HG03521 (cell line): Measurements from ENCODE around the gene TTLL11.
"Not testable (repeated sequence)": the region's sequence is repeated elsewhere in the genome, so short reads cannot be mapped to it uniquely, and the experiment has no call there.

Source experiments
- ATAC-seq: cut with Tn5 transposase; IDR thresholded peaks from one replicate; pipeline ENCODE4 v1.9.1; 2021; ENCODE audit warnings: mild to moderate bottlenecking, moderate library complexity; ENCODE audit not compliant: unreplicated experiment

TTLL11 gene

DNA sequence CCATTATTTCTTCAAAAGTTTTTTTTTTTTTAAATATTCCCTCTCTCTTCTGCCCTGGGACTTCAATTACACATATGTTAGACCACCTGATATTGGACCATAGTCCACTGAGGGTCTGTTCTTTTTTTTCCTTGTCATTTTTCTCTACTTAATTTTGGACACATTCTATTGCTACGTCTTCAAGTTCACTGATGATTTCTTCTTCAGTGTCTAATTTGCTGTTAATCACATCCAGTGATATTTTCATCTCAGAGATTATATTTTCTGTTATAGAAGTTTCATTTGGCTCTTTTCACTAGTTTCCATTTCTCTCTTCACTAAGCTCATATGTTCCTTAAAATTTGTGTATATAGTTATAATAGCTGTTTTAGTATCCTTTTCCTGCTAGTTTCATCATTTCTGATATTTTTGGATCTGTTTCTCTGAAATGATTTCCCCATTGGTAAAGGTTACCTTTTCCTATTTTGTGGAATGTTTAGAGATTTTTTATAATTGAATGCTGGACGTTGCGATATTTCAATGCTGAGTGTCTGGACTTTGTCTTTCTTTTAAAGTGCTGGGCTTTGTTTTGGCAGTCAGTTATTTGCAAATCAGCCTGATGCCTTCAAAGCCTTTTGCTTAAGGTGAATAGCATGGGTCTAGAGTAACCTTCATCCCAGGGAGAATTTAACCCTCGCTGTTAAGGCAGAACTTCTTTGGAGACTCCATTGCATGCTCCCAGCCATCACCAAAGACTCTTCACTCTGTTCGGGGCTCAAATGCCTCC is 111.8 kb downstream of the TTLL11 start:
- no peak for ATAC-seq

DNA sequence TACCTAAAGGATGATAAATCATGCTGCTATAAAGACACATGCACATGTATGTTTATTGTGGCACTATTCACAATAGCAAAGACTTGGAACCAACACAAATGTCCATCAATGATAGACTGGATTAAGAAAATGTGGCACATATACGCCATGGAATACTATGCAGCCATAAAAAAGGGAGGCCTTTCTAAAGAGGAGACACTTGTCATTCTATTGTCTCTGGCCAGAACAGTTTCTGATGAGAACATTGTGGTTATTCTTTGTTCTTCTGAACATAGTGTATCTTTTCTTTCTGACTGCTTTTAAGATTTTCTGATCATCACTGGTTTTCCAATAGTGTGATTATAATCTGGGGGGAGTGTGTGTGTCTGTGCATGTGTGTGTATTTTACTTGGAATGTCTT is 112.4 kb downstream of the TTLL11 start:
- not testable (repeated sequence) for ATAC-seq

DNA sequence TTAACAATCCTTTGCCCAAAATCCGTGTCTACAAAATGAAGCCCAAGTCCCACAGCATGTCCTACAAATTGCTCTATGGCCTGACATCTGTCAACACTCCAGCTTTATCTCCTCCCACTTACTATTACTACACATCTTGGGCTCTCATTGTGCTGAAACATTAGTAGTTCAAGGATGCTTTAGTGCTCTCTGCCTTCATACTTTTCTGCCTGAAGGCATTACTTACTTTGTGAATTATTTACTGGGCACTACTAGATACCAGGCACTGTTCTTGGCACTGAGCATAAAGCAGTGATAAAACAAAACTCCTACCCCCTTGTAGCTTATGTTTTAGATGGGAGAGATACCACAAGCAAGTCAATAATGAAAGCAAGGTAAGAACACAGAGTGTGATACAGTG is 113.4 kb downstream of the TTLL11 start:
- ATAC-seq = no peak

DNA sequence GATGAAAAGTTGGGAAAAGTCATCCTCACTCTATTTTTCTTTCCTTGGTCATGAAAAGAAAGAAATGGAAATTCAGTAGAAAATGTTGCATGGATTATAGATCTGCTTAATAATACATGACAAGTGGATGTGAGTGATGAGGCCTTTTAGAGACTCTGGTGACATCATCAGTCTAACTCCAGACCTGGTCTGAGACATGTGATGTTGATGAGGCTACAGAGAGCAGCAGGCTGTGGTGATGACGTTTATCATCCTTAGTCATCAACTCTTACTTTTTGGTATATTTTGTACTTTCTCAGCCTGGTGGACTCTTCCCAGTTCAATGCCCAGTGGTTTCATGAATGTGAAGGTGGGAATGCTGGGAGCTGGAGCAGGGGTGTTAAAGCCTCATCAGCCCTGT is 116.4 kb downstream of the TTLL11 start:
- no peak for ATAC-seq

DNA sequence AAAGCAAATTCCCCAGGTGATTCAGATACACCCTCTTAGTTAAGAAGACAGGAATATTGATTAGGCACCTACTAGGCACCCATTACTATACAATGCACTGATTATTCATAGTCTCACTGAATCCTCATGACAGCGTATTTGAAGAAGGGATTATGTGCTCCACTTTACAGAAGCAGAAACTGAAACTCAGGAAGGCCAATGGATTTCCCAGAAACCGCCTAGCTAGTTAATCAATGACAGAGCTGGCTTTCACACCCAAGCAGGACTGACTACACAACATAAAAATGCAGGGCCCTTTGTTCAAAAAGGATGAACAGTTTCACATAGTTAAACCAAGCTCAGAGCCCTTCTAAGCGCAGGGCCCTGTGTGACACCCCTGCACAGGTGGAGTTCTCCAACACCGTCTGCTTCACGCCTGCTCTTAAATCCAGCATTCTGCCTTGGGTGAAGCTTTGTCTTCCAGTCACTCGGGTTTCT is 117.3 kb downstream of the TTLL11 start:
- no peak for ATAC-seq

DNA sequence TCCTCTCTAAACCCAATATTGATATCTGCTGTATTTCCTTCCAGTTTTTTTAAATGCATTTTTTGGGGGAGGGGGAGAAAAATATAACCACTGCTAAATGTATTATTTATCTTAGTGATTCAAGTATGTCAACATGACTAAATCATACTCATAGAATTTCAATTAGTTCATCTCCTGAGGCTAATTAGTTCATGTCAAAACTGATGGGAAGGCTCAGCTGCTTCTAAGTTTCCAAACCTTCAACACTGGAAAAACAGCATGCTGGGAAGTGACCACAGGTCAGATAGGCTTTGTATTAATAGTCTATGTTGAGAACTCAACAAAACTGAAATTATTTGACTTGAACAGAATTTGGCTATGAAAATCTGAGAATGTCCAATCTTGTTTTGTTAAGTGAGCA is 118.7 kb downstream of the TTLL11 start:
- ATAC-seq = no peak

DNA sequence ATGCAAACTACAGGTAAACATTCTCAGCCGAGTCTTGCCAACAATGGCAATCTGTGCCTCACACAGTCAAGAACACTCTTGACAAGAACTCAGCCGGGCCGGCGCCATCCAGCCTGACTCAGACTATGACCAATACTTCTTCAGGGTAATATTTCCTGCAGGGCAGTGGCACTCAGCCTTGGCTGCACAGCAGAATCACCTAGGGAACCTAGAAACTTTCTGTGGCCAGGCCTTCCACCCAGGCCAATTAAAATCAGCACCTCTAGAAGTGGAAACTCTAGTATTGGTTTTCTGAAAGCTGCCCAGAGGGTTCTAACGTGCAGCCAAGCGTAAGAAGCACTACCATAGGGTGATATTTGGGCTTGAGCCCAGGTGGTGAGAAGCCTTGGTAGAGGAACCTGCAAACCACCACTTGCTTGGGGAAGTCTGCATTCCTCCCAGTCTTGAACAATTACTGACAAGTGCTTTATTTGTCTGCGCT is 120.6 kb downstream of the TTLL11 start:
- ATAC-seq = no peak

DNA sequence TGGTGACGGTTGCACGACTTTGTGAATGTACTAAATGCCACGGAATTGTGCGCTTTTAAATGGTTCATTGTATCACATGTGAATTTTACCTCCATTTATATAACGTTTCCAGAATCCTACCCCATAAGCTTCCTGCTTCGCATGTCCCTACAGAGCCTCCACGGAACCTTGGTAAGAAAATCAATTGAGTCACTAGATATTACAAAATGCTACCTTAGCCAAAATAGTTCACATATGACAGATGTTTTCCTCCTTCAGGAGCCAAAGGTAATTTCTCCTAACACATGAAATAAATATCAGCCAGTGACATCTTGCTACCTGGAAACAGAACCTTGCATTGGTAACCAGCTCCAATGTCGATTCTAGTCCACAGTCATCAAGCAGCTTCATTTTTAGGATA is 125.1 kb downstream of the TTLL11 start:
- no peak for ATAC-seq

DNA sequence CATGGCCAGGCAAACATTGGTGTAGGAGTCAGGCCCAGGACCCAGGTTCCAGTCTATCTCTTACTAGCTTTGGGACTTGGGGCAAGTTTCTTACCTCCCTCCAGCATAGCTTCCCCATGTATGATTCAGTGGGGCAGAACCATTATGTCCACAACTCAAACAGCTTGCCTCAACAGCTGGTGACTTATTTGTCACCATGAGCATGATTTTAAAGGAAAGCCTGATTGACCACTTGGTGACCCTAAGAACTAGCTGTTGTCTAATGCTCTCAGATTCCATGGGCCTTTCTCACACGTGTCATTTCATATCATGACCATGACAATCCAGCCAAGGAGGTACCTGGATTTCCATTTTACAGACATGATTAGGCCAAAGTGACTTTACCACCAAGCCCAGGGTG is 126.4 kb downstream of the TTLL11 start:
- ATAC-seq = no peak

DNA sequence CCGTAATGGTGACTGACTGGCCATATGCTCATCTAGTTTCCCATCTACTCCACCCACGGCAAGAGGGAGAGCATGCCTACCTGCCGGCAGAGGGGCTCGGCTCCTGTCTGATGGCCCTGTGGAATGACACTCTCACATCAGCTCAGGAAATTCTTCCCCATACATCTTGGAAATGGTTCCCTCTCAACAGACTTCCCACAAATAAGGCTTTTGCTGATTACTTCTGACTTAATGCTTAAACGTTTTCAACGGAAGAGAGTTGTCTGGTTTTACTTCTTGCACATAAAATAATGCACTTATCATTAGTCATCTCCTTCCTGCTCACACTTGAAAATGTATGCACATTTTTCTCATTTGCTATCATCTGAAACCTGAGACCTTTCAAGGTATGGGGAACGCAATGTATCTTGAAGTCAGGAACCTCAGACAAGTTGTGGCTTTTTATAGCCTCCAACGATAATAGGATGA is 129.5 kb downstream of the TTLL11 start:
- no peak for ATAC-seq

DNA sequence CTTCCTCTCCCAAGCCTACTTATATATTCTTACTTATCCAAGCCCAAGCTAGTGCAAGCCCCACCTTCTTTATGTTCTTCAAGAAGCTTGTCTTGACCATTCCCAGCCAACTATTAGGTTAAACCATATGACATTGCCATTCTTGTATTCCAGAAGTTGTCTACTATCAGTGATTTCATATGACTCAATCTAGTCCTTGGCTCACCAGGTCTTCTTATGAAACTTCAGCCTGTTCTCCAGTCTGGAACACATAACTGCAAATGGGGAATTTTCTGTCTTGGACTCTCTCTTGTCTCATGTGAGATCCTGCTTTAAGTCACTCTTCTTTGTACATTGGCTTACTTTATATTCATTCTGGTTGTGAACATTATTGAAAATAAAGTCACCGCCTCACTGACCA is 130.7 kb downstream of the TTLL11 start:
- no peak for ATAC-seq

DNA sequence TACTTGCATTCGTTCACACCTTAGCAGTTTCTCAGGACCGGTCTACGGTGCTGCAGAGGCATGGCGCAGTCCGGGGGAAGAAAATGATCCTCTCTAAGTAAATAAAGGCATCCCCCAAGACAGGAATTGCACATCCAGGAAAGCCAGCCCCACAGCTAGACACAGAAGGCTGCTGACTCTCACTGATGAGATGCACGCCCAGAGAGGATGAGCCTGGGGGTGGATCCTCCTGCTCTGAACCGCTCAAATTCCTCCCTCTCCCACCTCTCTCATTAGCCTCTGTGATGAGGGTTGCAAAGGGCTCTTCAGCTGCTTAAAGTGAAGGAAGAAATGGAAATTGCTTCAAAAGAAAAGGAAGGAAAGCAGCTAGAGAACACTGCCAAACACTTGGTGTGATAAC is 132.4 kb downstream of the TTLL11 start:
- ATAC-seq = no peak

DNA sequence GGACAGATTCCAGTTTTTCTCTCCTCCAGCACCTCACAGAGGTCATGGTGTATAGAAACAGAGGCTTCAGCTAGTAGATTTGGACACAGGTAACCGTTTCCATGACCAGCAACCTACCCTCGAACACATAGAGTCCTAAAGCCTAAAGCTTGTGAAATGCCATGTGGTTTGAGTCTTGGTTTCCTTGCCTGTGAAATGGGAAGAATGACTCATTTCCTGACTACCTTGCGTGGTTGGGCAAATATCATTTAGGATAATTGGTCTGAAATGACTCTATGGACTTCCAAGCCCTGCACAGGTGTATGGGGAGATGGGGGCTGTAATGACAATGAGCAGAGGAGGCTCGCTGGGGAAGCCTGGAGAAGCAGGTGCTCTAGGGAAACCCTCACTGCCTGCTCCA is 134.6 kb downstream of the TTLL11 start:
- no peak for ATAC-seq

DNA sequence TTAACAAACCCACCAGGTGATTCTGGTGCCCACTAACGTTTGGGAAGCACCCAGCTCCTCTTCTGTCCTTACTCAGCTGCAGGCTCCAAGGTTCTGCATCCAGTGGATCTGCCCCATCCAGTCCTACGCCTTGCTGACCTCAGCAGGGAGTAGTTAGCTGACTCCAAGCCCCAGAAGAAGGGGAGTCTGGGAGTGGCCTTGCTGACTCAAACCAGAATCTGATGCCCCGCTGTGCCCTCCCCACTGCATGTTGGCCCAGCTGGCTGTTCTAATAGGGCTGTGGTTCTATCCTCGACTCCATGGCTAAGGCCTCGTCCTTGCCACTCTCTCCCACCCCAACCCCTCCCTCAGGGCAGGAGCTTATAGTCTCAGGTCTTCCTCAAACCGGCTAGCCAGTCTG is 136.3 kb downstream of the TTLL11 start:
- ATAC-seq = no peak

DNA sequence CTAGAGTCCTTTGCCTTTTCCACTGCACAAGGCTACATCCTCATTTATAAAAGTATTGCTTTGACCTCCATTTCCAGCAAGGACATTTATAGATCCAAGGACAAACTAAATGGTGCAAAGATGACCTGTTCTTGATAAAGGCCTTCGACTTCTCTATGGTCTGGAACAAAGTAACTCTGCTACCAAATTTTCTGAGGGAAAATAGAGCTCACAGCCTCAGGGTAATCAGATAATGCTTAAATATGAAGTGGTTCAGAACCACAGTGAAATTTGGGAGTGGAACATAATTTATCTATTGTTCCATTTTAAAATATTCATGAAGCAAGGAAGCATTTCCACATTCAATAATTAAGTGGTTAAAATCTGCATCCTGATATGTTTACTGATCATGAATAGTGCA is 137.5 kb downstream of the TTLL11 start:
- ATAC-seq = no peak

DNA sequence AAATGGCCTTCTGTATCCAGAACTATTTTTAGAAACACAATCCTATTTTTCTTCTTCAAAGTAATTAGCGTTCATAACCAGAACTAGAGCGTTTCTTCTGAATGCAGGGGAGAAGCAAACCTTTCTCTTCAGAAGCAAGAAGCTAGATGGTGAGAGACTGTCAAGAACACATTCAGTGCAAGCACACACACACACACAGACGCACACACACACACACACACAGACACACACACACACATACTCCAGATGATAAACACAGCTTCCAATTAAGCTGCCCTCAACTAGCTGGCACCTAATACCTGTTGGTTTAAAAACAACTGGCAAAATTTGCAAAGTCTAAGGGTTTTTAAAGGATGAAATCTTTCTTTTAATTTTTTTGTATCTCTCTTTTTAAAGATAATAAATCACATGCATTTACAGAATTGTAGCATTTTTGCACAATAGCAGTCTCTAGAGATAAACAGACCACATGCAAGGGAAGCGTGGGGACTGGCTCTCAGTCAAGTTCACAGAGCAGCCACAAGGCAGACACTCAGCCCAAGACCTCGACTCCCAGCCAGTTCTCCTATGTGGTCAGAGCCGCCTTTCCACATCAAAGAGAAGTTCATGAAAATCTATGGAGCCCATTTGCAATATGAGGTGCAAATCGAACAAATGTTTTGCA is 138.5 kb downstream of the TTLL11 start:
- ATAC-seq = no peak

DNA sequence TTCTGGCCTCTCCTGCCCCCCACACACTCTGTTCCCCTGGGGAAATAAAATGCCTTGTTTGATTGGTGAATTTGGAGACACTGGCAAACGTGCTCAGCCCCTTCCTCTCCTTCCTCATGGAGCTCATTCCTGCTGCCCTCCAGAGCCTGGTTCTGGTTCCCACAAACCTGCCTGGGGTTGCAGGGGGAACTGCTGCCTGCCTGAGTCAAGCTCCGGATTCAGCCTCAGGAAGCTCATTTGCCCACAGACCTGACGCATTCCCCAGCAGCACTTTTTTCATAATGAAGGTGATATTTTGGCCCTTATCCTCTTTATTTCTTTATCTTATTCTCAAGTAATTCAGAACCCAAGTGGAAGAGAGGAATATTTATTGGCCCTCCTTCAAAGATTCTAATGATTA is 140.5 kb downstream of the TTLL11 start:
- ATAC-seq = no peak

DNA sequence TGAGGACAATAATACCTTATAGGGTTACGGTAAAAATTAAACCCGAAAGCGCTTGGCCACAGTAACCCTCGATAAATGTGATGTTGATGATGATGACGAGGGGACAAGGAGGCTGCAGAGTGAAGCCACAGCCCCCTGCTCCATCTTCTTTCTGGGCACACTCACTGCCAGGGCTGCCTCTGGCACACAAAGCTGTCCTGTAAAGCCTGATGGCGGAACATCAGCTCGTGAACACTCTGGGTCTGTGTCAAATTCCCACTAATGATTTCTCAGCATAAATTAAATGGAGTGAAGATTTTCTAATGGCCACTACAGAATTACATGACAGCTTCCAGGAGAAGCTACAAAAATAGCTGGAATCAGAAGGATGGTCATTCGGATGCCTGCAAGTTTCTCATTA is 142.2 kb downstream of the TTLL11 start:
- no peak for ATAC-seq

DNA sequence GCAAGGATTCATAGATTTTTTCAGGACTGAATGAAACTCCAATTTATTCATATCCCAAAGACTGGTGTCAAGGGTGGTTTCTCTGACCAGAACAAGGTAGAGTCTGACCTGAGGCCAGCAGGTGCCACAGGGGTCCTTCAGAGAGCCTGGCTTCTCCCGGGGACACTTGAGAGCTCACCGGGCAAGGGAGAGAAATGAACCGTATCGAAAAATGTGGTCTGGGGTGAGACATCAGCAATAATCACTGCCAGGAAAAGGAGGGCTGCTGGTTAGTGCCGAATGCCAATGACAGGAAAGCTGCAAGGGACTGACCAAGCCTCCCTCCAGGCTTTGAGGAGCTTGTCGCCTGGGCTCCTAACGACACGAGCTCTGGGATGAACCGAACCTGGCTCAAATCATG is 142.7 kb downstream of the TTLL11 start:
- ATAC-seq = no peak

DNA sequence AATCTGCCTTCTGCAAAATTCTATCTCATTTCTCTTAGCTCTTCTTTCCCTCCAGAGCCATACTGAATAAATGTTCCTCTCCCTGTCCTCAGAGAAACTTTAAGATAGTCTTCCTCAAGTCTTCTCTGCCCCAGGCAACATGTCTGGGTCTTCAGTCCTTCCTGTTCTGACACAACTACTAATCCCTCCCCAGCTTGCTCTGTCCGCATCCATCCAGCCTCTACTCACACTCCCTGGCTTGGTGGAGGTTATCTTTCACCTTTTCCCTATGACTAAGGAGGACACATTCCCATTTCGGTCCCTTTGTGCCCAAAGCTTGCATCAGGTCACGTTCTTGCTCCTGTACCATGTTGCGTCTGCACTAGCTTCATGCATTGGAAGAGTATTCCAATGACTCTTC is 143.3 kb downstream of the TTLL11 start:
- no peak for ATAC-seq

DNA sequence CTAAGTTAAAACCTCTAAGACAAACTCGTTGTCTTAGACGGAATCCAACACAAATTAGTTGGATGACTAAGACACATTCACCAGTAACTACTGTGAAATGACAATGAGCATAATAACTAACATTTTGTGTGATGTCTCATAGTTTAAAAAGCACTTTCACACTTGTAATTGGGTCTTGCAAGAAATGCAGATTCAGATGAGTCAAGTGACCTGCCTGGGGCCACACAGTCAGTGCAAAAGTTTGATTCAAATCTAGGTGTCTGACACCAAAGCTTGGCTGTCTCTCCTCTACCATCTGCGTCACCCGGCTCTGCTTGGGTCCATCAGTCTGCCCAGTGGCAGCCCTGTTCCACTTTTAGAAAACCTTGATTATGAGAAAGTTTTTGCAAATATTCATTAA is 143.7 kb downstream of the TTLL11 start:
- ATAC-seq = no peak

DNA sequence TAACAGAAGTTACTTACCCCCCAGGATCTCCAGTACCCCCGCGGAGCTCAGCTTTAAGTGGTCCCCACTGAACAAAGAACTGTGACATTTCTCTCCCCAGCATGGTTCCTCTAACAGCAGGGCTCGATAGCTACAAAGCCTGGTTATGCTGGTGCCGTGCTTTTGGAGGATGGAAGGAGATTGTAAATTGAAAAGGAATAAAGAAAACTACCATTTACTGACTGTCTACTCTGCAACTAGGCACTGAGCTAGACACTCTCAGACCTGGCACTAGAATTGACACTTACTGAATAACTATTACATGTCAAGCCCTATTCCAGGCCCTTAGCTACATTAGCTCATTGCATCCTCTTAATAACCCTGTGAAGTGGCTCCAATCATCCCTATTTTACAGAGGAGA is 145.3 kb downstream of the TTLL11 start:
- ATAC-seq = no peak
